ENCODE data around the gene LRRFIP1. TPM values are rescaled to one million over a fixed set of nuclear protein-coding genes. Genes with fewer than 3 reads are reported as not detected.

Gene LRRFIP1
- total RNA-seq, 6 experiments from 2014 or later: 90.6 to 107 (median 102) TPM

GRCh38 chr2:237708491-237708890 lies 81.1 kb downstream of the LRRFIP1 start:
- H3K9me3 Mint-ChIP-seq: no peaks in the 10 kb centered on the region
- TF ChIP-seq CTCF (IDR thresholded peaks at IDR 0.05): no peak
- no peak overlapping the region for H3K27ac Mint-ChIP-seq
- peaks cover 37% of the 10 kb centered on the region for H3K4me1 Mint-ChIP-seq (ENCODE audit: low read depth)
- no peak for DNase-seq
- peaks cover 16% of the 10 kb centered on the region; the same call in 1 of the 2 replicates for H3K36me3 Mint-ChIP-seq (ENCODE audit: low read depth)
- H3K27me3 Mint-ChIP-seq (ENCODE audit: insufficient read depth): peaks cover 6% of the 10 kb centered on the region
- H3K4me3 Mint-ChIP-seq: no peak overlapping the region

GRCh38 chr2:237708961-237709360 lies 81.6 kb downstream of the LRRFIP1 start:
- no peak overlapping the region for H3K27ac Mint-ChIP-seq
- no peak overlapping the region for H3K4me3 Mint-ChIP-seq
- DNase-seq: no peak
- H3K4me1 Mint-ChIP-seq (ENCODE audit: low read depth): peaks cover 37% of the 10 kb centered on the region
- H3K36me3 Mint-ChIP-seq (ENCODE audit: low read depth): peaks cover 16% of the 10 kb centered on the region; the same call in 1 of the 2 replicates
- peaks cover 4% of the 10 kb centered on the region; the same call in 1 of the 2 replicates for H3K27me3 Mint-ChIP-seq (ENCODE audit: insufficient read depth)
- no peak for TF ChIP-seq CTCF (IDR thresholded peaks at IDR 0.05)
- no peaks in the 10 kb centered on the region for H3K9me3 Mint-ChIP-seq

- peaks cover 4% of the 10 kb centered on the region for H3K27me3 Mint-ChIP-seq (ENCODE audit: insufficient read depth)
- H3K9me3 Mint-ChIP-seq: no peaks in the 10 kb centered on the region
- no peak for DNase-seq
- H3K4me3 Mint-ChIP-seq: no peak overlapping the region; the same call in 1 of the 2 replicates
- H3K27ac Mint-ChIP-seq: peak overlapping the region; percentile 16
- no peak for TF ChIP-seq CTCF (IDR thresholded peaks at IDR 0.05)
- peaks cover 51% of the 10 kb centered on the region for H3K4me1 Mint-ChIP-seq (ENCODE audit: low read depth)
- peaks cover 15% of the 10 kb centered on the region; the same call in 1 of the 2 replicates for H3K36me3 Mint-ChIP-seq (ENCODE audit: low read depth)
Observed at GRCh38 chr2:237711458-237712150, 84.2 kb downstream of the LRRFIP1 start.

- Mint-ChIP-seq H3K27ac (no peak overlapping the region), H3K9me3 (no peaks in the 10 kb centered on the region), H3K4me1 (ENCODE audit: low read depth) (peaks cover 52% of the 10 kb centered on the region), H3K36me3 (ENCODE audit: low read depth) (peaks cover 15% of the 10 kb centered on the region; the same call in 1 of the 2 replicates), H3K27me3 (ENCODE audit: insufficient read depth) (peaks cover 4% of the 10 kb centered on the region), H3K4me3 (no peak overlapping the region)
- TF ChIP-seq CTCF (IDR thresholded peaks at IDR 0.05): no peak
- DNase-seq: no peak
Observed at GRCh38 chr2:237712477-237713377, 85.3 kb downstream of the LRRFIP1 start.

- Mint-ChIP-seq H3K4me1 (ENCODE audit: low read depth) (peaks cover 72% of the 10 kb centered on the region), H3K4me3 (no peak overlapping the region), H3K36me3 (ENCODE audit: low read depth) (peaks cover 22% of the 10 kb centered on the region), H3K9me3 (no peaks in the 10 kb centered on the region), H3K27ac (peak overlapping the region; percentile 53), H3K27me3 (ENCODE audit: insufficient read depth) (peaks cover 8% of the 10 kb centered on the region)
- DNase-seq: no peak
- no peak for TF ChIP-seq CTCF (IDR thresholded peaks at IDR 0.05)
Observed at GRCh38 chr2:237714690-237715458, 87.5 kb downstream of the LRRFIP1 start.

All from HFFc6 (cell line).